GM21529 (cell line): ENCODE measurements around the gene VAMP5.
"Not testable (repeated sequence)": the region's sequence is repeated elsewhere in the genome, so short reads cannot be mapped to it uniquely, and the experiment has no call there.

Experiments used
- ATAC-seq: cut with Tn5 transposase; IDR thresholded peaks from one replicate; pipeline ENCODE4 v1.9.1; 2021; ENCODE audit not compliant: unreplicated experiment

VAMP5 gene

GRCh38 chr2:85582492-85582891, 1.7 kb upstream of the VAMP5 start:
- no peak for ATAC-seq

GRCh38 chr2:85583667-85584353, 421 bp upstream of the VAMP5 start:
- no peak for ATAC-seq

GRCh38 chr2:85584857-85585780, 888 bp downstream of the VAMP5 start:
- peak; percentile 59 for ATAC-seq

- no peak for ATAC-seq
Observed at GRCh38 chr2:85585781-85586105, 1.5 kb downstream of the VAMP5 start.

- ATAC-seq = no peak
Observed at GRCh38 chr2:85588236-85588635, 4.0 kb downstream of the VAMP5 start.

- no peak for ATAC-seq
Observed at GRCh38 chr2:85588645-85589044, 4.4 kb downstream of the VAMP5 start.

- ATAC-seq = no peak
Observed at GRCh38 chr2:85589181-85589580, 5.0 kb downstream of the VAMP5 start.

GRCh38 chr2:85589982-85590791, 6.0 kb downstream of the VAMP5 start:
- ATAC-seq = no peak

GRCh38 chr2:85590950-85591349, 6.7 kb downstream of the VAMP5 start:
- no peak for ATAC-seq

- ATAC-seq = no peak
Observed at GRCh38 chr2:85591563-85591962, 7.3 kb downstream of the VAMP5 start.

GRCh38 chr2:85592299-85592698, 8.1 kb downstream of the VAMP5 start:
- not testable (repeated sequence) for ATAC-seq

GRCh38 chr2:85593023-85593422, 8.8 kb downstream of the VAMP5 start:
- no peak for ATAC-seq

GRCh38 chr2:85594715-85595300, 10.6 kb downstream of the VAMP5 start:
- no peak for ATAC-seq

- ATAC-seq = peak; percentile 98
Observed at GRCh38 chr2:85595301-85596025, 11.2 kb downstream of the VAMP5 start, which contains the start of gene RNF181. Gene RNF181 (plus strand): TSS chr2:85595745. CDS start chr2:85595764, 19 bp downstream.

- ATAC-seq = no peak
Observed at GRCh38 chr2:85596026-85596333, 11.7 kb downstream of the VAMP5 start.

GRCh38 chr2:85596486-85597143, 12.4 kb downstream of the VAMP5 start:
- ATAC-seq = no peak

- ATAC-seq = no peak
Observed at GRCh38 chr2:85597241-85597640, 13.0 kb downstream of the VAMP5 start.

- ATAC-seq = no peak
Observed at GRCh38 chr2:85598594-85599340, 14.5 kb downstream of the VAMP5 start.

GRCh38 chr2:85599468-85600234, 15.4 kb downstream of the VAMP5 start:
- ATAC-seq = no peak
